Measurements from ENCODE around the gene NUMA1. TPM values are rescaled to one million over a fixed set of nuclear protein-coding genes. Genes with fewer than 3 reads are reported as not detected.

The NUMA1 gene
- total and polyA plus RNA-seq, 2 of the 8 experiments (the other 6 are each of a cell fraction or from before 2014, with no cell fraction given), result 101 to 107 TPM

DNA sequence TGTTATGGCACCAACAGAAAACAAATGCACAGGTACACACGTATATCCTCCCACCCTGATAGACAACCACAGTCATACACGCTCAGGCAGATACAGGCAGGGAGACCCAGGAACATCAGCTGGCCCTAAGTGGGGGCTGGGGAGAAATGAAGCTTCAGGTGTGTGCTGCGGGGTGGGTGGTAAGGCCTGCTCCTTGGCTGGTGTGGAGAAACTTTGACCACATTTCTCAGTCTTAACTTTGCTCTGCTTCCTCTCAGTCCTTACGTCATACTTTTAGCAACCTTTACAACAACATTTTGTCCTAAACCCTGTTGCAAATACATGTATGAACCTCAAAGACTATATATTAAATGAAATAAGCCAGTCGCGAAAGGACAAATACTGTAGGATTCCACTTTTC is 38.9 kb upstream of the NUMA1 start (continued):
- TF ChIP-seq, protein P1, sequence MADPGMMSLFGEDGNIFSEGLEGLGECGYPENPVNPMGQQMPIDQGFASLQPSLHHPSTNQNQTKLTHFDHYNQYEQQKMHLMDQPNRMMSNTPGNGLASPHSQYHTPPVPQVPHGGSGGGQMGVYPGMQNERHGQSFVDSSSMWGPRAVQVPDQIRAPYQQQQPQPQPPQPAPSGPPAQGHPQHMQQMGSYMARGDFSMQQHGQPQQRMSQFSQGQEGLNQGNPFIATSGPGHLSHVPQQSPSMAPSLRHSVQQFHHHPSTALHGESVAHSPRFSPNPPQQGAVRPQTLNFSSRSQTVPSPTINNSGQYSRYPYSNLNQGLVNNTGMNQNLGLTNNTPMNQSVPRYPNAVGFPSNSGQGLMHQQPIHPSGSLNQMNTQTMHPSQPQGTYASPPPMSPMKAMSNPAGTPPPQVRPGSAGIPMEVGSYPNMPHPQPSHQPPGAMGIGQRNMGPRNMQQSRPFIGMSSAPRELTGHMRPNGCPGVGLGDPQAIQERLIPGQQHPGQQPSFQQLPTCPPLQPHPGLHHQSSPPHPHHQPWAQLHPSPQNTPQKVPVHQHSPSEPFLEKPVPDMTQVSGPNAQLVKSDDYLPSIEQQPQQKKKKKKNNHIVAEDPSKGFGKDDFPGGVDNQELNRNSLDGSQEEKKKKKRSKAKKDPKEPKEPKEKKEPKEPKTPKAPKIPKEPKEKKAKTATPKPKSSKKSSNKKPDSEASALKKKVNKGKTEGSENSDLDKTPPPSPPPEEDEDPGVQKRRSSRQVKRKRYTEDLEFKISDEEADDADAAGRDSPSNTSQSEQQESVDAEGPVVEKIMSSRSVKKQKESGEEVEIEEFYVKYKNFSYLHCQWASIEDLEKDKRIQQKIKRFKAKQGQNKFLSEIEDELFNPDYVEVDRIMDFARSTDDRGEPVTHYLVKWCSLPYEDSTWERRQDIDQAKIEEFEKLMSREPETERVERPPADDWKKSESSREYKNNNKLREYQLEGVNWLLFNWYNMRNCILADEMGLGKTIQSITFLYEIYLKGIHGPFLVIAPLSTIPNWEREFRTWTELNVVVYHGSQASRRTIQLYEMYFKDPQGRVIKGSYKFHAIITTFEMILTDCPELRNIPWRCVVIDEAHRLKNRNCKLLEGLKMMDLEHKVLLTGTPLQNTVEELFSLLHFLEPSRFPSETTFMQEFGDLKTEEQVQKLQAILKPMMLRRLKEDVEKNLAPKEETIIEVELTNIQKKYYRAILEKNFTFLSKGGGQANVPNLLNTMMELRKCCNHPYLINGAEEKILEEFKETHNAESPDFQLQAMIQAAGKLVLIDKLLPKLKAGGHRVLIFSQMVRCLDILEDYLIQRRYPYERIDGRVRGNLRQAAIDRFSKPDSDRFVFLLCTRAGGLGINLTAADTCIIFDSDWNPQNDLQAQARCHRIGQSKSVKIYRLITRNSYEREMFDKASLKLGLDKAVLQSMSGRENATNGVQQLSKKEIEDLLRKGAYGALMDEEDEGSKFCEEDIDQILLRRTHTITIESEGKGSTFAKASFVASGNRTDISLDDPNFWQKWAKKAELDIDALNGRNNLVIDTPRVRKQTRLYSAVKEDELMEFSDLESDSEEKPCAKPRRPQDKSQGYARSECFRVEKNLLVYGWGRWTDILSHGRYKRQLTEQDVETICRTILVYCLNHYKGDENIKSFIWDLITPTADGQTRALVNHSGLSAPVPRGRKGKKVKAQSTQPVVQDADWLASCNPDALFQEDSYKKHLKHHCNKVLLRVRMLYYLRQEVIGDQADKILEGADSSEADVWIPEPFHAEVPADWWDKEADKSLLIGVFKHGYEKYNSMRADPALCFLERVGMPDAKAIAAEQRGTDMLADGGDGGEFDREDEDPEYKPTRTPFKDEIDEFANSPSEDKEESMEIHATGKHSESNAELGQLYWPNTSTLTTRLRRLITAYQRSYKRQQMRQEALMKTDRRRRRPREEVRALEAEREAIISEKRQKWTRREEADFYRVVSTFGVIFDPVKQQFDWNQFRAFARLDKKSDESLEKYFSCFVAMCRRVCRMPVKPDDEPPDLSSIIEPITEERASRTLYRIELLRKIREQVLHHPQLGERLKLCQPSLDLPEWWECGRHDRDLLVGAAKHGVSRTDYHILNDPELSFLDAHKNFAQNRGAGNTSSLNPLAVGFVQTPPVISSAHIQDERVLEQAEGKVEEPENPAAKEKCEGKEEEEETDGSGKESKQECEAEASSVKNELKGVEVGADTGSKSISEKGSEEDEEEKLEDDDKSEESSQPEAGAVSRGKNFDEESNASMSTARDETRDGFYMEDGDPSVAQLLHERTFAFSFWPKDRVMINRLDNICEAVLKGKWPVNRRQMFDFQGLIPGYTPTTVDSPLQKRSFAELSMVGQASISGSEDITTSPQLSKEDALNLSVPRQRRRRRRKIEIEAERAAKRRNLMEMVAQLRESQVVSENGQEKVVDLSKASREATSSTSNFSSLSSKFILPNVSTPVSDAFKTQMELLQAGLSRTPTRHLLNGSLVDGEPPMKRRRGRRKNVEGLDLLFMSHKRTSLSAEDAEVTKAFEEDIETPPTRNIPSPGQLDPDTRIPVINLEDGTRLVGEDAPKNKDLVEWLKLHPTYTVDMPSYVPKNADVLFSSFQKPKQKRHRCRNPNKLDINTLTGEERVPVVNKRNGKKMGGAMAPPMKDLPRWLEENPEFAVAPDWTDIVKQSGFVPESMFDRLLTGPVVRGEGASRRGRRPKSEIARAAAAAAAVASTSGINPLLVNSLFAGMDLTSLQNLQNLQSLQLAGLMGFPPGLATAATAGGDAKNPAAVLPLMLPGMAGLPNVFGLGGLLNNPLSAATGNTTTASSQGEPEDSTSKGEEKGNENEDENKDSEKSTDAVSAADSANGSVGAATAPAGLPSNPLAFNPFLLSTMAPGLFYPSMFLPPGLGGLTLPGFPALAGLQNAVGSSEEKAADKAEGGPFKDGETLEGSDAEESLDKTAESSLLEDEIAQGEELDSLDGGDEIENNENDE (IDR thresholded peaks at IDR 0.05; ENCODE audit: insufficient replicate concordance, low read length), result no peak
- TF ChIP-seq RFX5 (IDR thresholded peaks at IDR 0.05; ENCODE audit: borderline replicate concordance, low read depth, low read length) (no peak), NRF1 (IDR thresholded peaks at IDR 0.05; ENCODE audit: low read depth, low read length) (no peak), BACH1 (IDR thresholded peaks at IDR 0.05; ENCODE audit: low read length) (no peak), CHD1 (IDR thresholded peaks at IDR 0.05; ENCODE audit: low read depth, low read length) (no peak), SAP30 (IDR thresholded peaks at IDR 0.05; ENCODE audit: insufficient read depth, insufficient replicate concordance, low read length) (no peak), SP2 (IDR thresholded peaks at IDR 0.05; ENCODE audit: low read length) (no peak), SRF (IDR thresholded peaks at IDR 0.05; ENCODE audit: low read depth, low read length) (no peak), EGR1 (IDR thresholded peaks at IDR 0.05; ENCODE audit: borderline replicate concordance, low read depth, low read length) (no peak), HDAC2 (IDR thresholded peaks at IDR 0.05; ENCODE audit: borderline replicate concordance in 1 of 2, low read depth in 2 of 2, low read length in 2 of 2) (no peak), SIRT6 (IDR thresholded peaks at IDR 0.05; ENCODE audit: low read length) (no peak), TAF1 (IDR thresholded peaks at IDR 0.05; ENCODE audit: low read depth, low read length) (no peak)
